Measurements from ENCODE around the gene DDIAS.

DDIAS gene

DNA sequence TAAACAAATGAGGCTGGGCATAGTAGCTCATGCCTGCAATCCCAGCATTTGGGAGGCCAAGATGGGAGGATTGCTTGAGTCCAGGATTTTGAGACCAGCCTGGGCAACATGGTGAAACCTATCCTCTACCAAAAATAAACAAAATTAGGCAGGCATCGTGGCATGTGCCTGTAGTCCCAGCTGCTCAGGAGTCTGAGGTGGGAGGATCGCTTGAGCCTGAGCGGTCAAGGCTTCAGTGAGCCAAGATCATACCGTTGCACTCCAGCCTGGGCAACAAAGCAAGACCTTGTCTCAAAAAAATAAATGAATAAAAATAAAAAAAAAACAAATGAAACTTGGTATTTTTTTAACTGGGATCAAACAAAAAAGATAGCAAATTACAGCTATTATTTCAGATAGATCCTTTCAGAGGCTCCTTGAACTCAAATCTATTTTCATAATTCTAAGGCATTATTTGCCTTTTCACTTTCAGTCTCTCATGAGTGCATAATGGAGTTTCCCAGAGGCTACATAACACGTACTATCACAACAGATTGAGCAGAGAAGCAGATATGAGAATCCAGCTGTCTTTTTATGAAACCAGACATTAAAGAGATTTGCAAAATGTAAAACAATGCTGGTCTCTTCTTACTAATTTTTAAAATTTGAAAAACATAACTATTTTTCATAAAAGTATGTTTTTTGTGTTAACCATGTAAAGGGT, 23.1 kb downstream of the DDIAS start:
- H3K4me3 ChIP-seq (ENCODE audit: low read length) = no peak overlapping the region
- TF ChIP-seq, protein P1, sequence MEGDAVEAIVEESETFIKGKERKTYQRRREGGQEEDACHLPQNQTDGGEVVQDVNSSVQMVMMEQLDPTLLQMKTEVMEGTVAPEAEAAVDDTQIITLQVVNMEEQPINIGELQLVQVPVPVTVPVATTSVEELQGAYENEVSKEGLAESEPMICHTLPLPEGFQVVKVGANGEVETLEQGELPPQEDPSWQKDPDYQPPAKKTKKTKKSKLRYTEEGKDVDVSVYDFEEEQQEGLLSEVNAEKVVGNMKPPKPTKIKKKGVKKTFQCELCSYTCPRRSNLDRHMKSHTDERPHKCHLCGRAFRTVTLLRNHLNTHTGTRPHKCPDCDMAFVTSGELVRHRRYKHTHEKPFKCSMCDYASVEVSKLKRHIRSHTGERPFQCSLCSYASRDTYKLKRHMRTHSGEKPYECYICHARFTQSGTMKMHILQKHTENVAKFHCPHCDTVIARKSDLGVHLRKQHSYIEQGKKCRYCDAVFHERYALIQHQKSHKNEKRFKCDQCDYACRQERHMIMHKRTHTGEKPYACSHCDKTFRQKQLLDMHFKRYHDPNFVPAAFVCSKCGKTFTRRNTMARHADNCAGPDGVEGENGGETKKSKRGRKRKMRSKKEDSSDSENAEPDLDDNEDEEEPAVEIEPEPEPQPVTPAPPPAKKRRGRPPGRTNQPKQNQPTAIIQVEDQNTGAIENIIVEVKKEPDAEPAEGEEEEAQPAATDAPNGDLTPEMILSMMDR (IDR thresholded peaks at IDR 0.05; ENCODE audit: insufficient read depth, low read depth, low read length, missing control alignments) = no peak
- no peak for DNase-seq (ENCODE audit: low read depth)

DNA sequence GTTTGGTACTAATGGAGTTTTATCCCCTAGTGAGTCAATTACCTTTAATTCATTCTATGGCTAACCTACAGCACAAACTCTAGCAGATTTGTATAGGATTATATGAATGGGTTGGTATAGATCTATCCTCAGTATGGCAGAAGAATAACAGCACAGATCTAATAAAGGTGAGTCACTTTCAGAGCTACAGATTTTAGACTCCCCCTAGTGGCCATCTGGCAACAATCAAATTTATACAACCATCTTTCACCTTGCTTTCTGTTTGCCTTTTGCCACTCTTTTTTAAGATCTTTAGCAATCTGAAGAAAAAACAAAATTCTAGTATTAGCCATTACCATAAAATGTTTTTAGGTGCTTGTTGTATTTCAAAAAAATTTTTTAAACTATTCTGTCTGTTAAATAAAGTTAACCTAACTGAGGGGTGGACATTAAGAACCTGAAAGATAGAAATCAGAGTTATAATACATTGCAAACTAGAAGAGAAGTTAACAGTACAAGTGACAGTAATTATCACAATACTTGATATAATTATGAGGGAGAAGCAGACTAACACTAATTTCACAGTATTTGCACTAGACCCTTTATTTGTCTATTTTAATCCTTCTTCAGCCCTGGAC, 25.8 kb downstream of the DDIAS start:
- TF ChIP-seq, protein P1 (IDR thresholded peaks at IDR 0.05; ENCODE audit: insufficient read depth, low read depth, low read length, missing control alignments) = peak; percentile 73
- DNase-seq (ENCODE audit: low read depth) = peak; percentile 69
- H3K4me3 ChIP-seq (ENCODE audit: low read length) = no peak overlapping the region

DNA sequence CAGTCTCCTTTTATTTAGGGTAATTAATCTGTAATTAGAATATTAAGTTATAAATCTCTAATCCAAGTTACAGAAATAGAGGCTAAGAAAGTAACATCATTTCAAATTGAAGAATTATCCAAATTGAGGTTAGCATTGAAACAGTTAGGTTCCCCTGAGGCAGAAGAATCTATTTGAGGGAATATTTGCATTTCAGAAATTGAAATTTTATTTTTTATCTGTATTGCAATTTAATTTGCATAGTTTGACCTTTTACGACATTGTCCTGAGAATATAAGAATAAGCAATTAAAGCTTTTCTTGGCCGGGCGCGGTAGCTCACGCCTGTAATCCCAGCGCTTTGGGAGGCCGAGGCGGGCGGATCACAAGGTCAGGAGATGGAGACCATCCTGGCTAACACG, 27.6 kb downstream of the DDIAS start:
- no peak for DNase-seq (ENCODE audit: low read depth)
- TF ChIP-seq, protein P1 (IDR thresholded peaks at IDR 0.05; ENCODE audit: insufficient read depth, low read depth, low read length, missing control alignments) = no peak
- no peak overlapping the region for H3K4me3 ChIP-seq (ENCODE audit: low read length)

DNA sequence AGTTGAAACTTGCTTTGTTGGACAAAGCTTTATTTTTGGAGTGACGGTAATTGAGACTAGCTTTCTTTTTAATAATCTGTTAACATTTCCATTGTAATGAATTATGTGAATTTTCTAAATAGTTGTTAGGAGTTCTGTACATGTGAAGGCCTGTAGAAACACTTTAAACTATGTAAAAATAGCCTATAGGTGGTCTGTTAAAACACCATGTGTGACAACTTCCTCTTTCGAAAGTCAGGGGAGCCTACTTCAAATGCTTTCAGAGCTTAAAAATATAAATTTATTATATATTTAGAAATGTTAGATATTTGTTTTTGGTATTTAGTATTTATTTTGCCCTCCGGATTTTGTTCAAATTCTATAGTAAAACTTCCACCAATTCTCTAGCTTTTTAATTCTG, 28.7 kb downstream of the DDIAS start:
- DNase-seq (ENCODE audit: low read depth) = no peak
- TF ChIP-seq, protein P1 (IDR thresholded peaks at IDR 0.05; ENCODE audit: insufficient read depth, low read depth, low read length, missing control alignments) = no peak
- no peak overlapping the region for H3K4me3 ChIP-seq (ENCODE audit: low read length)

DNA sequence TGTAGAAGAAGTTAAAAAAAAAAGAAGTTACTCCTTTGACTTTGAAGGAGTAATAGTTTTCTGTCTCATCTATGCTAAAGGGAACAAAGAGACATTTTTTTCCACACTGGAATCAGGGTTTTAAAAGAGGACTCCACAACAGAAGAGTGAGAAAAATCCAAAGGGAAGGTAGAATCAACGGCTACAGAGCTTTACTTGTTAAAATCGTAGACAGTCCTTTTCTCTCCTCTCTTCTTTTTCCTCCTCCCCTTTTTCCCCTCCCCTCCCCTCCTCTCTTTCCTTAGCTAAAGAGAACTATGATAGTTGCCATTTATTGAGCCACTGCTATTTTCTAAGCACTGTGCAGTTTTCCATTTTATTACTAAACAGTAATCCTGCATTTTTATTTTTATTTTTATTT, 29.2 kb downstream of the DDIAS start:
- TF ChIP-seq, protein P1 (IDR thresholded peaks at IDR 0.05; ENCODE audit: insufficient read depth, low read depth, low read length, missing control alignments) = no peak
- no peak overlapping the region for H3K4me3 ChIP-seq (ENCODE audit: low read length)
- no peak for DNase-seq (ENCODE audit: low read depth)

DNA sequence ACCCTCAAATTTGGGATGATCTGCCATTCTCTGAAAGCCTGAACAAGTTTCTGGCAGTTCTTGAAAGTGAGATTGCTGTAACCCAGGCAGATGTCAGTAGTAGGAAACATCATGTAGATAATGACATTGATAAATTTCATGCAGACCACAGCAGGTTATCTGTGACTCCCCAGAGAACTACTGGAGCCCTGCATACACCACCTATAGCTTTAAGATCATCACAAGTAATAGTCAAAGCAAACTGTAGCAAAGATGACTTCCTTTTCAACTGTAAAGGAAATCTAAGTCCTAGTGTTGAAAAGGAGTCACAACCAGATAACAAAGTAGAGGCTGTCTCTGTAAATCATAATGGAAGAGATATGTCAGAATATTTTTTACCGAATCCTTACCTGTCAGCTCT, 31.0 kb downstream of the DDIAS start:
- no peak overlapping the region for H3K4me3 ChIP-seq (ENCODE audit: low read length)
- no peak for DNase-seq (ENCODE audit: low read depth)
- TF ChIP-seq, protein P1 (IDR thresholded peaks at IDR 0.05; ENCODE audit: insufficient read depth, low read depth, low read length, missing control alignments) = no peak

DNA sequence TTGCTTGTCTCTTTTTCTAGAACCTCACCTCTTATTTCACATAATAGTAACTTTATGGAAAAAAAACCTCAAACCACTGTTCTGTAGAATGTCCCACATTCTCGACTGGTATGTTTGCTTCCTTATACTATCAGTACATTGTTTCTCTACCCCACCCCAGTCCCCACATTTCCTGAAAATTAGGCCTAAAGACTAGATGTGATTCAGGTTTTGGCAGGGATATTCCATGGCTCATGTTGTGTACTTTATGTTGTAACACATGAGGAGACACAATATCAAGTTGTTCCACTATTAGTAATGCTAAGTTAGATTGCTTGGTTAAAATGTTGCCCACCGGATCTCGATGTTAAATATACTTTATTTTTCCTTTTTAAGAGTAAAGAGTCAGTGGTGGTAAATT, 34.7 kb downstream of the DDIAS start:
- TF ChIP-seq, protein P1 (IDR thresholded peaks at IDR 0.05; ENCODE audit: insufficient read depth, low read depth, low read length, missing control alignments) = no peak
- peak; percentile 74 for DNase-seq (ENCODE audit: low read depth)
- H3K4me3 ChIP-seq (ENCODE audit: low read length) = no peak overlapping the region
